Hematopoietic multipotent progenitor cell treated with erythropoietin and hydrocortisone succinate and interleukin-3 and kit ligand, for 8 days (in vitro differentiated cells): ENCODE results near the gene FGF11.

Experiments used
- DNase-seq: peaks from one replicate; pipeline ENCODE4 v3.0.0-alpha.2; 2015

The FGF11 gene

GRCh38 chr17:7481842-7482741 is 42.8 kb downstream of the FGF11 start:
- peak; percentile 25 for DNase-seq

GRCh38 chr17:7482742-7483088 is 43.4 kb downstream of the FGF11 start:
- DNase-seq, result peak; percentile 33

GRCh38 chr17:7483255-7484066 is 44.1 kb downstream of the FGF11 start:
- peak; percentile 94 for DNase-seq

- DNase-seq, result peak; percentile 97
These were observed 45.0 kb downstream of the FGF11 start, which contains the start of gene POLR2A for GRCh38 chr17:7484067-7484918. POLR2A (plus strand) TSS chr17:7484366.

- DNase-seq, result no peak
These were observed 45.6 kb downstream of the FGF11 start for GRCh38 chr17:7484919-7485377.

- peak; percentile 14 for DNase-seq
These were observed 46.9 kb downstream of the FGF11 start for GRCh38 chr17:7486181-7486580.

GRCh38 chr17:7490144-7490543 is 50.8 kb downstream of the FGF11 start:
- DNase-seq, result no peak

GRCh38 chr17:7491583-7491982 is 52.3 kb downstream of the FGF11 start:
- no peak for DNase-seq

- no peak for DNase-seq
These were observed 54.6 kb downstream of the FGF11 start for GRCh38 chr17:7493941-7494340.
